ENCODE data around the gene ADAMTSL1. TPM values are rescaled to one million over a fixed set of nuclear protein-coding genes. Genes with fewer than 3 reads are reported as not detected.

ADAMTSL1 gene
- total and polyA plus RNA-seq, 2 of the 8 experiments (the other 6 are each of a cell fraction or from before 2014, with no cell fraction given): 0.84 to 1.1 TPM

DNA sequence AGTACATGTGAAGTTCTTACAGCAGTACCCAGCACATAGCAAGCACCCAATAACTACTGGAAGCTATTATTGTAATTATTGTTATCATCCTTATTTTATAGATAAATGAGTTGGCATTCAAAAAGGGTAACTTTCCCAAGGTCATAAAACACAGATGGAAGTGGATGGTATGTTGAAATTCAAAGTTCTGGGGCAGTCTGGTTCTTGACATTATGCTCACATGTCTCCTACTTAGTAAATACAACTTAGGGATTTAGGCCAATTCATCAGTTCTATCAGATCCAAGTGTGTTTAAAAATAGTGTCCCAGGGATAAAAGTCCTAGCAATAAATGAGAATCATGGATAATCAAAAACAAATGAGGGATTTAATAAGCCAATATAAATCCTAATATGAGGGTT, 265.2 kb downstream of the ADAMTSL1 start:
- no peak overlapping the region for H2BK120ac ChIP-seq (replicated peaks; ENCODE audit: low read depth, low read length)
- no peak for DNase-seq (ENCODE audit: low read depth in 1 of 2, low spot score in 2 of 2)
- TF ChIP-seq GTF2F1 (IDR thresholded peaks at IDR 0.05; ENCODE audit: borderline replicate concordance, low read depth, low read length): no peak

More for the DNA sequence above, 265.2 kb downstream of the ADAMTSL1 start:
- H3K27me3 ChIP-seq (replicated peaks in 1 of 4; ENCODE audit: control insufficient read depth in 3 of 4, extremely low read depth in 1 of 4, insufficient read depth in 3 of 4, low read length in 3 of 4): no peaks in the 10 kb centered on the region
- H2BK20ac ChIP-seq (ENCODE audit: low read length): no peak overlapping the region
- H3K56ac ChIP-seq (replicated peaks; ENCODE audit: insufficient read length, low read depth, low read length): no peak overlapping the region
- no peak overlapping the region for H4K8ac ChIP-seq (ENCODE audit: extremely low read depth, insufficient read depth, low read length)
- H3K27ac ChIP-seq (ENCODE audit: low read depth, low read length): no peak overlapping the region
- no peaks in the 10 kb centered on the region for H3K23me2 ChIP-seq (ENCODE audit: low read depth, low read length)
- no peak overlapping the region for H4K91ac ChIP-seq (replicated peaks; ENCODE audit: insufficient read length, low read length)
- H2BK12ac ChIP-seq (ENCODE audit: low read depth, low read length): no peak overlapping the region
- no peak overlapping the region for H3K4me2 ChIP-seq (ENCODE audit: insufficient read depth in 1 of 2, low read depth in 2 of 2, low read length in 2 of 2)
- no peaks in the 10 kb centered on the region for H3K9me3 ChIP-seq (ENCODE audit: insufficient read depth in 2 of 2, low read depth in 1 of 2, low read length in 1 of 2)
- no peak for FAIRE-seq
- H3K18ac ChIP-seq (ENCODE audit: extremely low read depth, low read length): no peak overlapping the region
- no peak overlapping the region for H4K5ac ChIP-seq (ENCODE audit: insufficient read length, low read depth, low read length)
- H3K4me3 ChIP-seq (ENCODE audit: extremely low read depth in 1 of 4, insufficient read depth in 2 of 4, low read depth in 3 of 4, low read length in 4 of 4): no peak overlapping the region
- no peaks in the 10 kb centered on the region for H3K36me3 ChIP-seq (ENCODE audit: control insufficient read depth in 2 of 4, insufficient read depth in 4 of 4, low read length in 3 of 4)
- CTCF ChIA-PET (ENCODE audit: partially characterized antibody): interaction anchor here (1.3 kb wide), 1 partner anchor 39 kb away, joined by 3 read pairs; no protein-coding TSS in a partner anchor
- H3K23ac ChIP-seq (ENCODE audit: insufficient read length): no peak overlapping the region
- POLR2A ChIA-PET (ENCODE audit: partially characterized antibody): no interaction called here
- H2AK5ac ChIP-seq (ENCODE audit: low read depth, low read length): no peak overlapping the region
- H3K9ac ChIP-seq (replicated peaks in 1 of 4; ENCODE audit: extremely low read depth in 1 of 4, low read depth in 3 of 4, low read length in 3 of 4): no peak overlapping the region
- no peak overlapping the region for H2AFZ ChIP-seq (ENCODE audit: low read length)
- H2BK5ac ChIP-seq (ENCODE audit: low read depth, low read length): no peak overlapping the region
- no peaks in the 10 kb centered on the region for H3K79me2 ChIP-seq (ENCODE audit: control insufficient read depth in 1 of 2, insufficient read depth in 2 of 2, low read length in 2 of 2)
- peaks cover 0 to 4% (median 0%) of the 10 kb centered on the region in 4 experiments; a peak in 1 of 7 replicates for H3K4me1 ChIP-seq (replicated peaks in 1 of 4; ENCODE audit: control insufficient read depth in 3 of 4, insufficient read depth in 4 of 4, low read length in 3 of 4)
- no peak overlapping the region for H2BK15ac ChIP-seq (ENCODE audit: low read length)
- H4K20me1 ChIP-seq (replicated peaks in 1 of 2; ENCODE audit: control insufficient read depth in 1 of 2, insufficient read depth in 2 of 2, low read length in 2 of 2): no peaks in the 10 kb centered on the region
- no peak overlapping the region for H3K4ac ChIP-seq (replicated peaks; ENCODE audit: insufficient read length, low read depth, low read length)
- H3K79me1 ChIP-seq (ENCODE audit: low read depth, low read length): no peaks in the 10 kb centered on the region
- no peak overlapping the region for H3K14ac ChIP-seq (ENCODE audit: insufficient read length)

Data from H1 (cell line).